IMR-90 (cell line): ENCODE results near the gene NPLOC4. TPM values are rescaled to one million over a fixed set of nuclear protein-coding genes. Genes with fewer than 3 reads are reported as not detected.
"Not testable (repeated sequence)": the region's sequence is repeated elsewhere in the genome, so short reads cannot be mapped to it uniquely, and the experiment has no call there.

Source experiments
- ATAC-seq: fragments of 200-7000 bp; cut with Tn5 transposase; 2 replicates; pipeline ENCODE4 v1.9.1; 2020; ENCODE audit warnings: low read depth, mild to moderate bottlenecking, moderate library complexity
- BruUV-seq: library from RNA; stranded (reverse); fragments of 400-500 nt; replicated peaks from 2 replicates; lab custom pipeline; 2021; lab: Mats Ljungman, UMichigan
- CTCF ChIA-PET: fragments of 300-600 bp; formaldehyde crosslinking; extraction: SDS; loops from one replicate; lab custom pipeline; 2021; ENCODE audit warnings: antibody characterized with exemption; lab: Yijun Ruan, JAX
- POLR2A ChIA-PET: fragments of 300-600 bp; sonication (Branson Sonifier 250); formaldehyde crosslinking; loops from one replicate; lab custom pipeline; 2022; ENCODE audit warnings: antibody characterized with exemption; ENCODE audit not compliant: unreplicated experiment; lab: Charles Lee
- DNase-seq: peaks from one replicate; pipeline ENCODE4 v3.0.0; 2013
- H2AFZ ChIP-seq: replicated peaks from 2 replicates; pipeline ENCODE3; 2013; ENCODE audit warnings: low read length, mild to moderate bottlenecking; ENCODE audit not compliant: poor library complexity
- H2AK5ac ChIP-seq: 2 replicates; pipeline ENCODE4 v1.6.1; 2013; ENCODE audit warnings: low read depth, low read length, inconsistent platforms
- H2AK9ac ChIP-seq: replicated peaks from 2 replicates; pipeline ENCODE3; 2013; ENCODE audit warnings: mild to moderate bottlenecking, low read depth, low read length, moderate library complexity; ENCODE audit not compliant: poor library complexity
- H2BK120ac ChIP-seq: 2 replicates; pipeline ENCODE4 v1.6.1; 2013; ENCODE audit warnings: low read depth, low read length, inconsistent platforms
- H2BK15ac ChIP-seq: 3 replicates; pipeline ENCODE4 v1.6.1; 2013; ENCODE audit warnings: low read depth, low read length, inconsistent platforms
- H2BK20ac ChIP-seq: 2 replicates; pipeline ENCODE4 v1.6.1; 2013; ENCODE audit warnings: low read depth, mild to moderate bottlenecking, inconsistent platforms, low read length, moderate library complexity
- H2BK5ac ChIP-seq: 2 replicates; pipeline ENCODE4 v1.6.1; 2013; ENCODE audit warnings: mild to moderate bottlenecking, low read depth, low read length, inconsistent platforms; ENCODE audit not compliant: poor library complexity, severe bottlenecking
- H3K14ac ChIP-seq: replicated peaks from 2 replicates; pipeline ENCODE4 v1.6.1; 2013; ENCODE audit warnings: low read depth, low read length, inconsistent platforms
- H3K18ac ChIP-seq: 2 replicates; pipeline ENCODE4 v1.6.1; 2013; ENCODE audit warnings: low read depth, low read length, control low read depth
- H3K23ac ChIP-seq: 2 replicates; pipeline ENCODE4 v1.6.1; 2013; ENCODE audit warnings: low read depth, low read length, inconsistent platforms
- H3K27ac ChIP-seq: 2 replicates; pipeline ENCODE4 v1.5.1; 2013; ENCODE audit warnings: mild to moderate bottlenecking, control low read depth, low read length; ENCODE audit not compliant: insufficient read depth
- H3K27me3 ChIP-seq: 2 replicates; pipeline ENCODE4 v1.6.1; 2013; ENCODE audit warnings: low read length; ENCODE audit not compliant: control insufficient read depth, insufficient read depth
- H3K36me3 ChIP-seq: 2 replicates; pipeline ENCODE4 v1.6.1; 2013; ENCODE audit warnings: low read length, mixed read lengths; ENCODE audit not compliant: control insufficient read depth, insufficient read depth
- H3K4ac ChIP-seq: 2 replicates; pipeline ENCODE4 v1.6.1; 2013; ENCODE audit warnings: low read depth, low read length, inconsistent platforms
- H3K4me1 ChIP-seq: 2 replicates; pipeline ENCODE4 v1.6.1; 2013; ENCODE audit warnings: low read length, mixed read lengths; ENCODE audit not compliant: control insufficient read depth, insufficient read depth
- H3K4me2 ChIP-seq: 2 replicates; pipeline ENCODE4 v1.6.1; 2013; ENCODE audit warnings: low read depth, mild to moderate bottlenecking, control low read depth, low read length, moderate library complexity
- H3K4me3 ChIP-seq: 2 replicates; pipeline ENCODE4 v1.5.1; 2013; ENCODE audit warnings: low read depth, mild to moderate bottlenecking, control low read depth, low read length, moderate library complexity; ENCODE audit not compliant: insufficient read depth
- H3K56ac ChIP-seq: 2 replicates; pipeline ENCODE4 v1.6.1; 2013; ENCODE audit warnings: low read length, inconsistent platforms; ENCODE audit not compliant: insufficient read depth; ENCODE audit errors: extremely low read depth
- H3K79me1 ChIP-seq, 2 experiments: 2 replicates each; pipeline ENCODE4 v1.6.1; 2013; ENCODE audit warnings: low read length in 2 of 2, inconsistent platforms in 1 of 2, low read depth in 1 of 2
- H3K9ac ChIP-seq: 2 replicates; pipeline ENCODE4 v1.6.1; 2013; ENCODE audit warnings: low read depth, low read length, control low read depth
- H3K9me1 ChIP-seq: 2 replicates; pipeline ENCODE4 v1.6.1; 2013; ENCODE audit warnings: low read length, inconsistent platforms; ENCODE audit not compliant: insufficient read depth
- H3K9me3 ChIP-seq: 2 replicates; pipeline ENCODE4 v1.6.1; 2013; ENCODE audit warnings: low read length; ENCODE audit not compliant: control insufficient read depth, insufficient read depth
- H4K20me1 ChIP-seq: 2 replicates; pipeline ENCODE4 v1.6.1; 2013; ENCODE audit warnings: low read length, inconsistent platforms; ENCODE audit not compliant: insufficient read depth
- H4K5ac ChIP-seq: 2 replicates; pipeline ENCODE4 v1.6.1; 2013; ENCODE audit warnings: mild to moderate bottlenecking, low read depth, low read length, control low read depth
- H4K8ac ChIP-seq, 2 experiments: 2 replicates each; pipeline ENCODE4 v1.6.1; 2013; ENCODE audit warnings: low read depth in 2 of 2, low read length in 2 of 2, control low read depth in 1 of 2, inconsistent platforms in 1 of 2
- H4K91ac ChIP-seq: 2 replicates; pipeline ENCODE4 v1.6.1; 2013; ENCODE audit warnings: low read depth, low read length, inconsistent platforms; ENCODE audit not compliant: insufficient read depth
- WGBS, 2 experiments: methylation state at CpG; one replicate each; pipeline versions ENCODE4 v1.1.5 to v1.1.7; 2013; ENCODE audit warnings: missing lambda C conversion rate in 2 of 2; ENCODE audit not compliant: insufficient read length in 1 of 2; ENCODE audit errors: extremely low coverage in 2 of 2; 5-methylcytosine and 5-hydroxymethylcytosine counted together
- dilution Hi-C: fragments of 300-500 bp; cut with HindIII; formaldehyde crosslinking; loops from one replicate; pipeline ENCODE4 v1.14.3; 2018; ENCODE audit warnings: low sequenced_read_pairs; ENCODE audit not compliant: unreplicated experiment
- in situ Hi-C: fragments of 300-500 bp; cut with MboI; formaldehyde crosslinking; loops from 3 replicates; pipeline ENCODE4 v1.14.3; 2019; ENCODE audit warnings: low sequenced_read_pairs, inconsistent platforms, mixed read lengths
- intact Hi-C: fragments of 100-400 bp; cut with micrococcal nuclease; formaldehyde crosslinking; loops from 2 replicates; pipeline ENCODE4 v1.10.0; 2022
- polyA plus RNA-seq, 3 experiments: library from polyadenylated mRNA; depleted of rRNA; stranded (reverse); fragments of >200 nt; gene quantifications; 2 replicates each; pipeline ENCODE4 v1.2.3, GENCODE V29; 2012; ENCODE audit warnings: low replicate concordance in 1 of 3
- total RNA-seq: library from RNA; depleted of rRNA; stranded (reverse); fragments of >200 nt; gene quantifications from 2 replicates; pipeline ENCODE4 v1.2.3, GENCODE V29; 2012

The NPLOC4 gene
- total and polyA plus RNA-seq, 2 of the 4 experiments (the other 2 are of a cell fraction): 70.4 to 78.3 TPM

DNA sequence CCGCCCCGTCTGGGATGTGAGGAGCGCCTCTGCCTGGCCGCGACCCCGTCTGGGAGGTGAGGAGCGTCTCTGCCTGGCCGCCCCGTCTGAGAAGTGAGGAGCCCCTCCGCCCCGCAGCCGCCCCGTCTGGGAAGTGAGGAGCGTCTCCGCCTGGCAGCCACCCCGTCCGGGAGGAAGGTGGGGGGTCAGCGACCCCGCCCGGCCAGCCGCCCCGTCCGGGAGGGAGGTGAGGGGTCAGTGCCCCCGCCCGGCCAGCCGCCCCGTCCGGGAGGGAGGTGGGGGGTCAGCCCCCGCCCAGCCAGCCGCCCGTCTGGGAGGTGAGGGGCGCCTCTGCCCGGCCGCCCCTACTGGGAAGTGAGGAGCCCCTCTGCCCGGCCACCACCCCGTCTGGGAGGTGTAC, 18.6 kb downstream of the NPLOC4 start:
- Histone ChIP-seq H4K20me1 (peaks cover 46% of the 10 kb centered on the region), H3K36me3 (peaks cover 45% of the 10 kb centered on the region), H3K79me1 (peaks cover 23 to 60% of the 10 kb centered on the region in 2 experiments), H3K9me1 (peaks cover 10% of the 10 kb centered on the region; the same call in 1 of the 2 replicates)
- H2BK120ac ChIP-seq, H3K27me3 ChIP-seq, H2AK9ac ChIP-seq, H2AK5ac ChIP-seq, H4K91ac ChIP-seq, H4K5ac ChIP-seq, H2AFZ ChIP-seq, H2BK20ac ChIP-seq, H3K14ac ChIP-seq, H3K27ac ChIP-seq, H3K23ac ChIP-seq, H2BK15ac ChIP-seq, ATAC-seq, H3K4me1 ChIP-seq, BruUV-seq, in situ Hi-C loops, DNase-seq, H3K4ac ChIP-seq, CTCF ChIA-PET, H3K4me3 ChIP-seq, H3K9me3 ChIP-seq, H3K56ac ChIP-seq, intact Hi-C loops, H3K9ac ChIP-seq, H3K4me2 ChIP-seq, H2BK5ac ChIP-seq, dilution Hi-C loops, H4K8ac ChIP-seq, POLR2A ChIA-PET, H3K18ac ChIP-seq: not testable (repeated sequence)
- no CpG with 5 or more reads among the region's 36 CpGs for WGBS, 2 experiments
